GM19468 (cell line): ENCODE data around the gene INTS15.

Experiments used
- ATAC-seq: cut with Tn5 transposase; IDR thresholded peaks from one replicate; pipeline ENCODE4 v1.9.1; 2021; ENCODE audit warnings: mild to moderate bottlenecking, moderate library complexity, moderate number of reproducible peaks; ENCODE audit not compliant: unreplicated experiment; ENCODE audit errors: extremely low read depth

The INTS15 gene

DNA sequence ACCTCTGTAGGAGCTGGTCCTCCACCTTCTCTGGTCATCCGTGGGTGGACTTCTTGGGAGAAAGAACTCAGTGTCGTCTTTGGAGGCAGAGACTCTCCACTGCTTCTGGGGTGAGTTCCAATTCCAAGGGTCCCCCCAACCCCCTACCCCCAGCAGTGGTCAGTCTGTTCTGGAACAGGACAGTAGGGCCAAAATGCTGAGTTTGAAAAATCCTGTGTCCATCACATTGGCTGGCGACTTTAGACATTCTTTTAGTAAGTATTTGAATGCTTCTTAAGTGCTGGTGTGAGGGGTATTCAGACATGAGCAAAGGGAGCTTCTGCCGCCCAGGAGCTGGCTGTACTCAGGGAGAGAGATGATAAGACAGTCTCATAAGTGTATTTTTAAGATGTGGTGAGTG is 49.2 kb downstream of the INTS15 start:
- no peak for ATAC-seq

GRCh38 chr7:6639627-6640026 is 49.8 kb downstream of the INTS15 start:
- ATAC-seq, result no peak

DNA sequence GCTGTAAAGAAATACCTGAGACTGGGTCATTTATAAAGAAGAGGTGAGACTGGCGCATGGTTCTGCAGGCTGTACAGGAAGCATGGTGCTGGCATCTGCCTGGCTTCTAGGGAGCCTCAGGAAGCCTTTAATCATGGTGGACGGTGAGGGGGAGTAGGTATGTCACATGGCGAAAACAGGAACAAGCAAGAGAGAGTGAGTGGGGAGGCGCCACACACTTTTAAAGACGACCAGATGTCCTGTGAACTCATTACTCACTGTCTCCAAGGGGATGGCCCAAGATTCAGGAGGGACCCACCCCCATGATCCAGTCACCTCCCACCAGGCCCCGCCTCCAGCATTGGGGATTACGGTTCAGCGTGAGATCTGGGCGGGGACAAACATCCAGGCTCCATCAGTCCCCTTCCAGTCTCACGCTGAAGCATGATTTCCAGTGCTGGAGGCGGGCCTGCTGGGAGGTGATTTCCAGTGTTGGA is 50.5 kb downstream of the INTS15 start:
- ATAC-seq, result no peak

DNA sequence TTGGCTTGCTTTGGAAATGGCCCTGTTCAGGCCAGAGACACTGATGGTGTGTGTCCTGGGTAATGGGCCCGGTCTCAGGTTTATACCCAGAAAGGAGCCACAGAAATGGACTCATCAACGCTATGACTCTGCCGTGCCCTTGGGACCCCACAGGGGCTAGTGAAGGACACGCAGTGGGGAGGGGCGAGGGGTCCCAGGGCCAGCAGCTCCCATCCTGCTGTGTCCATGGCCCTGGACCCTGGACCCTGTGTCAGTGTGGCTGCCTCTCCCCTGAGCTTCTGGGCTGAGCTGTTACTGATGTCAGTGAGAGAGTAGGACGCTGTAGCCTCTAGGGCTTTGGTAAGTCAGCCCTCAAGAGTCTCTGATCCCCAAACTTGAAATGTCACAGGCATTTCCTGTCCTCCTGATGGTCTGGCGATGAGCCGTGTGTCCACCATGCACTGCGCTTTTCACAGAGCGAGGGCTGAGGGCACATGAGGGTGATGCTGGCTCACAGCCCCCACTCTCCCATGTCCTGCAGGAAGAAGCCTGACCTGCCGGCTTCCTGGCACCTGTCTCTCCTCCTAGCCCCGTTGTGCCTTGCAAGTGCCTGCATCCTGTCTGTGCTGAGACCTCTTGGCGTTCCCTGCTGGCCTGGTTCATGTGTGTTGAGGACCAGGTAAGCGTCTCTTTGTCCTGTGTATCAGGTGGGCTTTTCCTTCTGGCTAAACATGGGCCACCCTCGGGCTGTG is 51.6 kb downstream of the INTS15 start:
- no peak for ATAC-seq

DNA sequence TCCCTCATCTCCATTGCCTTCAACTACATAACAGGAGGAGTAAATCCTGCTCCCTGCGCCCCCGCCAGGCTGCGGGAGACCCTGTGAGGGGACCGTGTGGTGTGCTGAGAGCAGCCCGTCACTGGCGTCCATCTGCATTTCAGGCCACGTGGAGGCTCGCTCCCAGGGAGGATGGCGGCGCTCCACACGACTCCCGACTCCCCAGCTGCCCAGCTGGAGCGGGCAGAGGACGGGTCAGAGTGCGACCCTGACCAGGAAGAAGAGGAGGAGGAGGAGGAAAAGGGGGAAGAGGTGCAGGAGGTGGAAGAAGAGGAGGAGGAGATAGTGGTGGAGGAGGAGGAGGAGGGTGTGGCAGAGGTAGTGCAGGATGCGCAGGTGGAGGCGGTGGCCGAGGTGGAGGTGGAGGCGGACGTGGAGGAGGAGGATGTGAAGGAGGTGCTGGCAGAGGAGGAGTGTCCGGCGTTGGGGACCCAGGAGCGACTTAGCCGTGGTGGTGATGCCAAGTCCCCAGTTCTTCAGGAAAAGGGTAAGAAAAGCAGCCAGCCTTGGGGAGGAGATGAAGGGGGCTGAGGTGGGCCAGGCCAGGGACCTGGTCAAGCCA is 52.5 kb downstream of the INTS15 start:
- no peak for ATAC-seq

DNA sequence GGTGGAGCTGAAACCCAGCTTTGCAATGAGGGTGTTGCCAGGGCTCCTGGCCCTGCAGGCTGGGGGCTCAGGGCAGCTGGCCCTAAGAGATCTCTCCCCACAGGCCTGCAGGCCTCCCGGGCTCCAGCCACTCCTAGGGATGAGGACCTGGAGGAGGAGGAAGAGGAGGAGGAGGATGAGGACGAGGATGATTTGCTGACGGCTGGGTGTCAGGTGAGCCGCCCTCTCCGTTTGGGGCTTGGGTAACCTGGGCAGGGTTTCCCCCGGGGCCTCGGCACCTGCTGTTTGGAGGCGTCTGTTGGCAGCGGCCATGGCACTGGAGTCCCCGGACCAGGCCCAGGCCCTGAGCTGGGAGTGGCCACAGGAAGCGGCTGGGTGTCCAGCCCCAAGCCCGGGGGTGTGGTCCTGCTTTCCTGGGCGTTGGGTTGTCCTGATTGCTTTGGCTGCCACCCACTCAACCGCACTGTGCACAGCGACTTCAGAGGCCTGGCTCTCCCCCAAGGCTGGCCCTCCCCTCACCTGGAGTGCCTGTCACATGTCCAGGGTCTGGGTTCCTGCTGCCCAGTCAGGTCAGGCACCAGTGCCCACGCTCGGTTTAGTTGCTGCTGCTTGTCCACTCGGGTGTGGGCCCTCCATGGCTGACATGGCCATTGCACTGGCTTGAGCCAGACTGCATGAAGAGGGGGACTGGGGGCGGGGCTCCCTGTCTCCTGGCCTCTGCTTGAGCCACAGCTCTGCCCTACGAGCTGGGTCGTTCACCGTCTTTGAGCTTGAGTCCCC is 53.2 kb downstream of the INTS15 start:
- ATAC-seq, result no peak

- no peak for ATAC-seq
Observed at GRCh38 chr7:6643915-6644625, 54.2 kb downstream of the INTS15 start.

DNA sequence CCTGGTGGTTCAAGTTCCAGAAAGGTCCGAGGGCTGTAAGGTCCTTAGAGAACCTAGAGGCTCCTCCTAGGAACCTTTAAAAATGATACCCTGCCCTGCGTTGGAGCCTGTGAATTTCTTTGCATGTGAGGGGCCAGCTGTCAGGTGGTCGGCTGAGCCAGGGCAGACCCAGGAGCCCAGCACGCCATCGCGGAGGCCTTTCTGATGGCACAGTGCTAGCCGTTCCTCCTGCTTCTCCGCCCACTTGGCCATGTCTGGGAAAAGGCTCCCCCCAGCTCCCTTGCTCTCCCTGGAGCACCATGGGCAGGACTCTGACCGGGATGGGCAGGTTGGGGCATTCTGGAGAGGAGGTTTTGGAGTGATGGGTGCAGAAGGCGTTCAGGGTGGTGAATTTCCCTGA is 54.9 kb downstream of the INTS15 start:
- no peak for ATAC-seq

GRCh38 chr7:6646465-6646864 is 56.6 kb downstream of the INTS15 start:
- no peak for ATAC-seq

GRCh38 chr7:6647080-6647479 is 57.3 kb downstream of the INTS15 start:
- ATAC-seq, result no peak

DNA sequence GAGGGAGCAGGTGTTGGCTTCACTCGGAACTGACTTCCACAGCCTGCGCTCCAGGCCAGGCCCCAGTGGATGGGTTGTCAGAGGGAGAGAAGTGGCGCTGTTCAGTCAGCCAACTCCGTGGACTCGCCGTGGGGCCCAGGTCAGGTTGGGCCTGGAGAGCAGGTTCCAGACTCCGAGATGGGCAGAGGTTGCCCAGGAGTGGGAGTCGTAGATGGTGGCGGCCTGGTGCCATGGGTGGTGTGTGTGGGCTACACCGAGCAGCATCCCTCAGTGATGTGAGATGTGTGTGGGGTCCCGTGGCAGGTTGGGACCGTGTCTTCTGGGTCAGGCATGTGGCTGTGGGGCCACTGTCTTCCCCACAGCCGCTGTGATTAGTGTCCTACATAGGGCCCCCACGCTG is 57.7 kb downstream of the INTS15 start:
- ATAC-seq, result no peak

DNA sequence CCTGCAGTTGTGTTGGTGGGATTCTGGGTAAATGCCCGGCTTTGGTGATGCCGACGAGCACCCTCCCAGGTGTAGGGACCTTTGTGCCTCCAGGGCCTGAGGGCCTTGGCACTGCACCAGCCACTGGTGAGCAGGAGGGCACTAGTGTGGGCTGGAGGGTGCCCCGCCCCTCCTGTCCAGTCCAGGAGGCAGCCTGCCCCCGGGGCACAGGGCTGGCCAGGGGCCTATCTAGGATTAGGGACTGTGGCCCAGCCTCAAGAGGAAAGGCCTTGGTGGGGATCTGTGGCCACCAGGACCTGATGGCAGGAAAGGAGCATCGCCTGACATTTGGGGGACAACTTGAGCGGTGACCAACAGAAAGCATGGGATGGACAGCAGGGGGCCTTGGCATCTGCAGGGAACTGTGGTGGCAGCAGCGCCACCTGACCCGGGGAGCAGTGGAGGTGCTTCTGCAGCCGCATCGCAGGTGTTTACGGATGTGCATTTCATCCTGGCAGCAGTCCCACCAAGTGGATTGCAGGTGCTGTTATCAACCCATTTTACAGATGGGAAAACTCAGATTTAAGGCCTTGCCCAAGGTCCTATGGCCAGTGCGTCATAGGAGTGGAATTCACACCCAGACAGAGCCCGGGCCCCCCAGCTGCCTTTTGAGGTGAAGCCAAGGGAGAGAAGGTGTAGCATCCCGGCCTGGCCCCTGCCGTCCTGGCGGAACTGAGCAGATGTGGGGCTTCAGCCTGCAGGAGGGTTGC is 58.4 kb downstream of the INTS15 start:
- no peak for ATAC-seq

DNA sequence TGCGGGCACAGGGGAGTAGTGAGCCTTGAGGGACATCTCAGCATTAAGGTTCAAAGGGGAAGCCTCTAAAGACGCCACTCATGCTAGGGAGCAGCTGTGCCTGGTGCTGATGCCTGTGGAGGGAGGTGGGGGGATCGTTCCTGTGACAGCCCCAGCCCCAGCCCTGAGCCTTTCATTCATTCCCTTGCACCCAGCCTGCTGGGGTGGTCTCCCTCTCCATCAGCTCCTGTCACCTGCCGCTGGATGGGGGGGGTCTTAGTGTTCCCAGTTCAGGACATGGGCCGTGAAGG is 58.9 kb downstream of the INTS15 start:
- no peak for ATAC-seq

- ATAC-seq, result no peak
Observed at GRCh38 chr7:6649241-6649961, 59.6 kb downstream of the INTS15 start.

GRCh38 chr7:6650086-6650485 is 60.3 kb downstream of the INTS15 start:
- ATAC-seq, result no peak

- ATAC-seq, result no peak
Observed at GRCh38 chr7:6650521-6651011, 60.7 kb downstream of the INTS15 start.

DNA sequence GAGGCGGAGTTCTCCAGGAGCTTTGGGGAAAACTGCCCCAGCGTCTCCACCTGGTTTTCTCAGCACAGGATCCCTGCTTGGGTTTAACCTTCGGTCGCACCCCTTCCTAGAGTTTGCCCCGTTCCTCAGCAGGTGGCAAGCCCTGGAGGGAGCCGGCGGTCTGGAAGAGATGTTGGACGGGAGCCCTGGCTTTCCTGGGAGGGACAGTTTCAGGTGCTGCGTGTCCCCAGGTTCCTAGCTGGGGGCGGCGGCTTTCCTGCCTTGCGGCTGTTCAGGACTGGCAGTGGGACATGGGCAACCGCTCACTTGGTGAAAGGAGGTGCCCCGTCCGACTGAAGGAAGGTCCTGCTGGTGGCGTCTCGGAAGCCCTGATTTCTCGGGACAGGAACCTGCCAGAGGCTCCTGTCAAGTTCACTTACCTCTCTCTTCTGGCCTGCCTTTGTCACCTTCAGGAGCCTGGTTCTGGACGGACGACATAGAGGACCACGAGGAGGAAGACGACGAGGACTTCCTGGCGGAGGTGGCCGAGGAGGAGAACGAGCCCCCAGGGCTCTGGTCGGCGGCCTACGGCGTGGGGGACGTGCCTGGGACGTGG is 62.1 kb downstream of the INTS15 start:
- no peak for ATAC-seq

DNA sequence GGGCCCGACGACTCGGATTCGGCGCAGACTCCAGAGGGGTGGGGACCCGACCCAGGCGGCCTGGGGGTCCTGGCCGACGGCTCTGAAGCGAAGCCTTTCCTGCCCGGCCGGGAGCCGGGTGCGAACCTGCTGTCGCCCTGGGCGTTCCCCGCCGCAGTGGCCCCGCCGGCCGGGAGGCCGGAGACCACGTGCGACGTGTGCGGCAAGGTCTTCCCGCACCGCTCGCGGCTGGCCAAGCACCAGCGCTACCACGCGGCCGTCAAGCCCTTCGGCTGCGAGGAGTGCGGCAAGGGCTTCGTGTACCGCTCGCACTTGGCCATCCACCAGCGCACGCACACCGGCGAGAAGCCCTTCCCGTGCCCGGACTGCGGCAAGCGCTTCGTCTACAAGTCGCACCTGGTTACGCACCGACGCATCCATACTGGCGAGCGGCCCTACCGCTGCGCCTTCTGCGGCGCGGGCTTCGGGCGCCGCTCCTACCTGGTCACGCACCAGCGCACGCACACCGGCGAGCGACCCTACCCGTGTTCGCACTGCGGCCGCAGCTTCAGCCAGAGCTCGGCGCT is 62.7 kb downstream of the INTS15 start:
- no peak for ATAC-seq
